ENCODE measurements around the gene GLB1L3.

Gene GLB1L3

DNA sequence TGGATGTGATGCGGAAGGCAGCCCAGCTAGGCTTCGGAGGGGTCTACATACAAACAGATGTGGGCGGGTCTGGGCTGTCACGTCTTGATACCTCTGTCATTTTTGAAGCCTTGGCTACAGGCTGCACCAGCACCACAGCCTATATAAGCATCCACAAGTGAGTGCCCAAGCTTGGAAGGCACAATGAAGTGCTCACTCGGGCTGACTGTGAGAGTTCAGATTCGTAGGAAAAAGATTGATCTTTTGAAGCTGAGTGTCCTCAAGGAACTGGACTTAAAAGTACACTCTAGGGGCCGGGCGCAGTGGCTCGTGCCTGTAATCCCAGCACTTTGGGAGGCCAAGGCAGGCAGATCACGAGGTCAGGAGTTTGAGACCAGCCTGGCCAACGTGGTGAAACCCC lies 19.1 kb upstream of the GLB1L3 start:
- no peak overlapping the region for H3K4me3 ChIP-seq (ENCODE audit: insufficient read depth, low read length, poor library complexity, severe bottlenecking)
- no peak overlapping the region for H3K9ac ChIP-seq (ENCODE audit: low read length)
- no peaks in the 10 kb centered on the region for H3K9me2 ChIP-seq (replicated peaks; ENCODE audit: insufficient read depth, low read length)
- no peaks in the 10 kb centered on the region for H3K9me3 ChIP-seq (ENCODE audit: insufficient read depth, low read length)
- H2AFZ ChIP-seq (ENCODE audit: low read depth, low read length, severe bottlenecking): no peak overlapping the region
- no peaks in the 10 kb centered on the region for H3K36me3 ChIP-seq (ENCODE audit: low read length)
- no peaks in the 10 kb centered on the region for H3K79me2 ChIP-seq (ENCODE audit: insufficient read depth, low read length)
- no peaks in the 10 kb centered on the region for H4K20me1 ChIP-seq (ENCODE audit: low read depth, low read length)
- H3K27ac ChIP-seq (ENCODE audit: low read depth, low read length): no peak overlapping the region
- no peaks in the 10 kb centered on the region for H3F3A ChIP-seq (ENCODE audit: insufficient read depth)
- TF ChIP-seq, protein P1, sequence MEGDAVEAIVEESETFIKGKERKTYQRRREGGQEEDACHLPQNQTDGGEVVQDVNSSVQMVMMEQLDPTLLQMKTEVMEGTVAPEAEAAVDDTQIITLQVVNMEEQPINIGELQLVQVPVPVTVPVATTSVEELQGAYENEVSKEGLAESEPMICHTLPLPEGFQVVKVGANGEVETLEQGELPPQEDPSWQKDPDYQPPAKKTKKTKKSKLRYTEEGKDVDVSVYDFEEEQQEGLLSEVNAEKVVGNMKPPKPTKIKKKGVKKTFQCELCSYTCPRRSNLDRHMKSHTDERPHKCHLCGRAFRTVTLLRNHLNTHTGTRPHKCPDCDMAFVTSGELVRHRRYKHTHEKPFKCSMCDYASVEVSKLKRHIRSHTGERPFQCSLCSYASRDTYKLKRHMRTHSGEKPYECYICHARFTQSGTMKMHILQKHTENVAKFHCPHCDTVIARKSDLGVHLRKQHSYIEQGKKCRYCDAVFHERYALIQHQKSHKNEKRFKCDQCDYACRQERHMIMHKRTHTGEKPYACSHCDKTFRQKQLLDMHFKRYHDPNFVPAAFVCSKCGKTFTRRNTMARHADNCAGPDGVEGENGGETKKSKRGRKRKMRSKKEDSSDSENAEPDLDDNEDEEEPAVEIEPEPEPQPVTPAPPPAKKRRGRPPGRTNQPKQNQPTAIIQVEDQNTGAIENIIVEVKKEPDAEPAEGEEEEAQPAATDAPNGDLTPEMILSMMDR (IDR thresholded peaks at IDR 0.05; ENCODE audit: insufficient read depth, low read length, poor library complexity, severe bottlenecking): no peak
- no peak for TF ChIP-seq EZH2phosphoT487 (conservative IDR thresholded peaks at IDR 0.05; ENCODE audit: low read length)
- no peak overlapping the region for H3K4me2 ChIP-seq (ENCODE audit: low read depth, low read length, poor library complexity, severe bottlenecking)
- no peaks in the 10 kb centered on the region for H3K27me3 ChIP-seq (ENCODE audit: low read length)

DNA sequence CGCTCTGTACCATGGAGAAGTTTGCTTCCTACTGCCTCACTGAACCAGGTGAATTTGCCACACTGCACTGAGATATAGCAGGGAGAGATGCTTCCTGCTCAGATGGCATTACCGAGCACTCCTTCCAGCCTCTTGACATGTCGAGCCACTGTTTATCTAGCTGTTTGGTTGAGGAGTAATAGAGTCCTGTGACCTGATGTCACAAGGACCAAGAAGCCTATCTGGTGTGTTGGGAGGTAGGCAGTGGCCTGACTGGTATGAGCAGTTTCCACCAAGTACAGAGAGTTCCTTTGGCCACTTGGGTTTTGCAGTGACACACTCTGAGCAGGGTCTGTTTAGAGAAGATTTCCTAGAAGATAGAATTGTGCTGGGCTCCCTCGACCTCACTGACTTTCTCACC lies 17.6 kb upstream of the GLB1L3 start:
- no peaks in the 10 kb centered on the region for H3K9me2 ChIP-seq (replicated peaks; ENCODE audit: insufficient read depth, low read length)
- H2AFZ ChIP-seq (ENCODE audit: low read depth, low read length, severe bottlenecking): no peak overlapping the region
- H3K9ac ChIP-seq (ENCODE audit: low read length): no peak overlapping the region
- no peaks in the 10 kb centered on the region for H3K79me2 ChIP-seq (ENCODE audit: insufficient read depth, low read length)
- TF ChIP-seq, protein P1 (IDR thresholded peaks at IDR 0.05; ENCODE audit: insufficient read depth, low read length, poor library complexity, severe bottlenecking): no peak
- no peak for TF ChIP-seq EZH2phosphoT487 (conservative IDR thresholded peaks at IDR 0.05; ENCODE audit: low read length)
- no peaks in the 10 kb centered on the region for H4K20me1 ChIP-seq (ENCODE audit: low read depth, low read length)
- H3K27me3 ChIP-seq (ENCODE audit: low read length): no peaks in the 10 kb centered on the region
- H3F3A ChIP-seq (ENCODE audit: insufficient read depth): no peaks in the 10 kb centered on the region
- no peak overlapping the region for H3K4me3 ChIP-seq (ENCODE audit: insufficient read depth, low read length, poor library complexity, severe bottlenecking)
- no peaks in the 10 kb centered on the region for H3K9me3 ChIP-seq (ENCODE audit: insufficient read depth, low read length)
- H3K4me2 ChIP-seq (ENCODE audit: low read depth, low read length, poor library complexity, severe bottlenecking): no peak overlapping the region
- H3K27ac ChIP-seq (ENCODE audit: low read depth, low read length): no peak overlapping the region
- no peaks in the 10 kb centered on the region for H3K36me3 ChIP-seq (ENCODE audit: low read length)

DNA sequence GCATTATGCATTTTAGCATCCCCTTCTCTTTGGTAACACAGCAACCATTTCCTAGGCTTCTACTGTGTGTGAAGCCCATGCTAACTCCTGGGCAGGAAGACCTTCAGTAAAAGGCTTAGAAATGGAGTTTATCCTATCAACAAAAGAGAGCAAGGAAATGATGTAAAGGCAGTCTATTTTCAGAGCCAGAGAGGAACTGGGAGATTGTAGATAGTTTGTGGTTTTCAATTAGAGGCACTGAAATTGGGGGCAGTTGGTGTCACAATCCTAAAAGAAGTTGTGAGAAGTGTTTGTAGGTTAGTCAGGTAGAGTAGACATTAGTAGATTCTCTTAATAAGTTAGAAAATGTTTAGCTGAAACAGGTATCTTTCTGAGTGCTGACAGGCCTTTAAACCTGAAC lies 15.7 kb upstream of the GLB1L3 start:
- Histone ChIP-seq H3K27ac (ENCODE audit: low read depth, low read length) (no peak overlapping the region), H3K4me2 (ENCODE audit: low read depth, low read length, poor library complexity, severe bottlenecking) (no peak overlapping the region), H3K36me3 (ENCODE audit: low read length) (no peaks in the 10 kb centered on the region), H3K27me3 (ENCODE audit: low read length) (no peaks in the 10 kb centered on the region), H2AFZ (ENCODE audit: low read depth, low read length, severe bottlenecking) (no peak overlapping the region), H3K9ac (ENCODE audit: low read length) (no peak overlapping the region), H3K9me2 (replicated peaks; ENCODE audit: insufficient read depth, low read length) (no peaks in the 10 kb centered on the region), H3F3A (ENCODE audit: insufficient read depth) (no peaks in the 10 kb centered on the region), H3K79me2 (ENCODE audit: insufficient read depth, low read length) (no peaks in the 10 kb centered on the region), H3K4me3 (ENCODE audit: insufficient read depth, low read length, poor library complexity, severe bottlenecking) (no peak overlapping the region), H4K20me1 (ENCODE audit: low read depth, low read length) (no peaks in the 10 kb centered on the region), H3K9me3 (ENCODE audit: insufficient read depth, low read length) (no peaks in the 10 kb centered on the region)
- TF ChIP-seq, protein P1 (IDR thresholded peaks at IDR 0.05; ENCODE audit: insufficient read depth, low read length, poor library complexity, severe bottlenecking): no peak
- TF ChIP-seq EZH2phosphoT487 (conservative IDR thresholded peaks at IDR 0.05; ENCODE audit: low read length): no peak
